GM10266 (cell line): ENCODE data around the gene AQP1.

Experiments
- DNase-seq: peaks from one replicate; pipeline ENCODE4 v3.0.0; 2012; ENCODE audit errors: extremely low spot score
- CTCF ChIP-seq: IDR thresholded peaks from 2 replicates; pipeline ENCODE4 v1.5.1; 2012; ENCODE audit warnings: mild to moderate bottlenecking, low read depth; ENCODE audit not compliant: control insufficient read depth, insufficient read depth; ENCODE audit errors: missing control alignments

The AQP1 gene

GRCh38 chr7:30924624-30925023, 13.0 kb downstream of the AQP1 start:
- no peak for TF ChIP-seq CTCF
- no peak for DNase-seq

- DNase-seq = no peak
- TF ChIP-seq CTCF = no peak
These were observed 13.5 kb downstream of the AQP1 start for GRCh38 chr7:30925117-30925516.

GRCh38 chr7:30925913-30926312, 14.3 kb downstream of the AQP1 start:
- no peak for TF ChIP-seq CTCF
- DNase-seq = no peak

GRCh38 chr7:30926313-30926712, 14.7 kb downstream of the AQP1 start:
- no peak for DNase-seq
- TF ChIP-seq CTCF = no peak

DNA sequence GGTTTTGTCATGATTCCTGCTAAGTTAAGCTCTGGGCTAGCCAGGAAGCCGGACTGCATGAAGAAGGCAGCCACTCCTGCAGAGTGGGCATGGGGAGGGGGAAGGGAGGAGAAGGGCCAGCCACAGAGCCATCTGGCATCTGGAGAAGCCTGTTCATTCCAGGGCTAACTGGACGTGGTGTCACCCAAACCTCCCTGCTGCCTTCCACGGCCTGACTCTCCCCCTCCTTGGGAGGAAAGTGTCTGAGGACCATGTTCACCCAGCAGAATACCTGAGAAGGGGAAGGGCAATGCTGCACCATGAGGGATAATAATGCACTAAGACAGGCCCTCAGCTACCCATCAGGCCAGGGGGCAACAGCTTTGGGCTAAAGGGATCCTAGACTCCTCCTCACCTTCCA, 15.4 kb downstream of the AQP1 start:
- no peak for TF ChIP-seq CTCF

DNA sequence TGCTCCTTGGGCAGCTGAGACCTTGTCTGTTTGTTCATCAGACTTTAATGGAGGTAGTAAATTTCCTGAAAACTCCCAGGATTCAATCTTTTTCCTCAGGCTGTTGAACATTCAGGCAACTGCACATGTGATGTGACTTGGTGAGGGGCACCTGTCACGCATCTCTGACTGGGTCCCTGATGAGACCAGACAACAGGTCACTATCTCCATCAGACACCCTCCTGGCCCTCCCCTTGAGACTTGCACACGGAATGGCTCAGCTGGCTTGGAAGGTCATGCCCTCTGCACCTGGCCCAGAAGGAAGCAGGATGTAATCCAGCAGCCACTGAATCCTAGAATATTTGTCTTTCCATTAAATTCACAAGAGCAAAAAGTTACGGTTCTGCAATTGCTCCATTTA, 15.9 kb downstream of the AQP1 start:
- TF ChIP-seq CTCF = no peak

More for the DNA sequence above, 15.4 kb downstream of the AQP1 start:
- no peak for DNase-seq

GRCh38 chr7:30928254-30928872, 16.7 kb downstream of the AQP1 start:
- DNase-seq = no peak
- no peak for TF ChIP-seq CTCF

More for the DNA sequence above, 15.9 kb downstream of the AQP1 start:
- no peak for DNase-seq
